KMS-11 (cell line): ENCODE data around the gene ZNF385D.

ENCODE experiments used
- H2AFZ ChIP-seq: fragments of 200-600 bp; sonication (generic); 2 replicates; pipeline ENCODE4 v1.6.1; 2016; ENCODE audit warnings: antibody characterized with exemption, mixed run types, low read depth
- H3K27ac ChIP-seq: fragments of 200-600 bp; sonication (generic); 2 replicates; pipeline ENCODE4 v1.6.1; 2016; ENCODE audit warnings: mild to moderate bottlenecking, mixed run types
- H3K27me3 ChIP-seq: fragments of 200-600 bp; sonication (generic); 2 replicates; pipeline ENCODE4 v1.6.1; 2017; ENCODE audit warnings: mild to moderate bottlenecking, low read depth, mixed run types, moderate library complexity; ENCODE audit not compliant: insufficient read depth
- H3K36me3 ChIP-seq: fragments of 200-600 bp; sonication (generic); 2 replicates; pipeline ENCODE4 v1.6.1; 2017; ENCODE audit warnings: mild to moderate bottlenecking, mixed run types; ENCODE audit not compliant: insufficient read depth
- H3K4me1 ChIP-seq: fragments of 200-600 bp; sonication (generic); 2 replicates; pipeline ENCODE4 v1.6.1; 2016; ENCODE audit warnings: mild to moderate bottlenecking, low read depth, mixed run types; ENCODE audit not compliant: poor library complexity, severe bottlenecking
- H3K4me2 ChIP-seq: fragments of 200-600 bp; sonication (generic); 2 replicates; pipeline ENCODE4 v1.7.0; 2016; ENCODE audit warnings: mild to moderate bottlenecking, mixed run types
- H3K4me3 ChIP-seq: fragments of 200-600 bp; sonication (generic); IDR thresholded peaks from 2 replicates; pipeline ENCODE4 v1.6.1; 2017; ENCODE audit warnings: low read depth, low read length, mixed read lengths; ENCODE audit not compliant: insufficient read depth
- H3K79me2 ChIP-seq: fragments of 200-600 bp; sonication (generic); 2 replicates; pipeline ENCODE4 v1.6.1; 2016; ENCODE audit warnings: low read depth, mixed run types; ENCODE audit not compliant: insufficient read depth
- H3K9ac ChIP-seq: fragments of 200-600 bp; sonication (generic); 2 replicates; pipeline ENCODE4 v1.6.1; 2016; ENCODE audit warnings: mild to moderate bottlenecking, mixed run types
- H4K20me1 ChIP-seq: fragments of 200-600 bp; sonication (generic); 2 replicates; pipeline ENCODE4 v1.6.1; 2016; ENCODE audit warnings: mild to moderate bottlenecking, mixed run types; ENCODE audit not compliant: insufficient read depth
- TF ChIP-seq, protein P1 (sequence below): fragments of 200-600 bp; sonication (generic); conservative IDR thresholded peaks from 2 replicates; pipeline ENCODE4 v1.6.1; 2017; ENCODE audit warnings: low read depth, mild to moderate bottlenecking, antibody characterized with exemption, low read length, moderate library complexity, mixed read lengths

The ZNF385D gene

DNA sequence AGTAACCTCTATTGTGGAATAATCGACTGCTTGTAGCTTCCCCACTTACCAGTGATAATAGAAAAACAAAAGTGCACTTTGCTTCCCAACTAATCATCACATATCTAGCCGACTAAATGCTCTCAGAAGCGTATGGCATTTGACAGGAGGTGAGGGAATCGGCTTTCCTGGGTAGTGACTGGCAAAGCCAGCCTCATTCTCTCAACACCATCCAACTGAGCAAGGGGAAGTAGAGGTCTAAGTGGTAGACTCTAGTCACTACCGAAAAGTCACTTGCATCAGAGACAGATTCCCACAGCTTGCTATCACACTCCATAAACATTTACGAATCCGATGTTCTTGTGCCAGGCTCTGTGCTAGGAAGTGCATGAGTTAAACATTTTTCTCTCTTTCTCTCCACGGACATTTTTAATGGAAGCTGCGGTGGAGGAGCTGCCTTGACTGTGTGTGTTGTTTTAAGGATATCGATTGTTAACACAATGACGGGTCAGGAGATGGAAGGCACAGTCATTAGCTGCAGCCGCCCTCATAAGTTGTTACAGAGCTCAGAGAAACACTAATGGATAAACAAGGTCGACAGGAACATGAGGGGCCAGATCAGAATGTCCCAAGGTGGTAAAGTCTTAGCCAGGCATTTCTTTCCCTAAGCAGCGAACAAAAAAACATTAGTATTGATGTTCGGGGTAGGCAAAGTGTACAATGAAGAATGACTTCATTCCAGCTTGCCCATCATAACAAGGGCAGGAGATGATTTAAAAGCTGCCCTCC lies 11.9 kb downstream of the ZNF385D start:
- Histone ChIP-seq H3K4me2 (no peak overlapping the region), H3K4me3 (no peak overlapping the region), H3K36me3 (no peaks in the 10 kb centered on the region), H3K9ac (no peak overlapping the region), H3K4me1 (no peaks in the 10 kb centered on the region), H4K20me1 (no peaks in the 10 kb centered on the region), H3K27me3 (no peaks in the 10 kb centered on the region), H3K79me2 (no peaks in the 10 kb centered on the region), H3K27ac (no peak overlapping the region), H2AFZ (no peak overlapping the region)
- TF ChIP-seq, protein P1, sequence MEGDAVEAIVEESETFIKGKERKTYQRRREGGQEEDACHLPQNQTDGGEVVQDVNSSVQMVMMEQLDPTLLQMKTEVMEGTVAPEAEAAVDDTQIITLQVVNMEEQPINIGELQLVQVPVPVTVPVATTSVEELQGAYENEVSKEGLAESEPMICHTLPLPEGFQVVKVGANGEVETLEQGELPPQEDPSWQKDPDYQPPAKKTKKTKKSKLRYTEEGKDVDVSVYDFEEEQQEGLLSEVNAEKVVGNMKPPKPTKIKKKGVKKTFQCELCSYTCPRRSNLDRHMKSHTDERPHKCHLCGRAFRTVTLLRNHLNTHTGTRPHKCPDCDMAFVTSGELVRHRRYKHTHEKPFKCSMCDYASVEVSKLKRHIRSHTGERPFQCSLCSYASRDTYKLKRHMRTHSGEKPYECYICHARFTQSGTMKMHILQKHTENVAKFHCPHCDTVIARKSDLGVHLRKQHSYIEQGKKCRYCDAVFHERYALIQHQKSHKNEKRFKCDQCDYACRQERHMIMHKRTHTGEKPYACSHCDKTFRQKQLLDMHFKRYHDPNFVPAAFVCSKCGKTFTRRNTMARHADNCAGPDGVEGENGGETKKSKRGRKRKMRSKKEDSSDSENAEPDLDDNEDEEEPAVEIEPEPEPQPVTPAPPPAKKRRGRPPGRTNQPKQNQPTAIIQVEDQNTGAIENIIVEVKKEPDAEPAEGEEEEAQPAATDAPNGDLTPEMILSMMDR = no peak

DNA sequence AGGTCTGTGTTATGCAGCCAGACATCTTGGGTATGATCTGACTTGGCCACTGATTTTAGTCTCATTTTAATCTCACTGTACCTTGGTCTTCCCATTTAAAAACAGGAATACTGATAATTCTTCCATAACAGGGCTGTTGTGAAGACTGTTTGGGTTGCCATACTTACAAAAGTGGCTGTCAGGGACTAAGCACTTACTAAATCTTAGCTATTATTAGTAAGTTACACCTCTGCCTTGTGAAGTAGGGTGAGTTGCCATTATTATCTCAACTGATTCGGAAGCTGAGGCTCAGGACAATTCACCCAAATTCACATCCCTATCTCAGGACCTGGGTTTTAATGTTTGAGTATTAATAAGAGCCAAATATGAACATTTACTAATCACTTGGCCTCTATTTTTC lies 12.7 kb downstream of the ZNF385D start:
- no peak overlapping the region for H2AFZ ChIP-seq
- H3K79me2 ChIP-seq = no peaks in the 10 kb centered on the region
- TF ChIP-seq, protein P1 = no peak
- H3K27ac ChIP-seq = no peak overlapping the region
- H3K4me3 ChIP-seq = no peak overlapping the region
- H4K20me1 ChIP-seq = no peaks in the 10 kb centered on the region
- no peak overlapping the region for H3K9ac ChIP-seq
- H3K4me2 ChIP-seq = no peak overlapping the region
- H3K4me1 ChIP-seq = no peaks in the 10 kb centered on the region
- no peaks in the 10 kb centered on the region for H3K27me3 ChIP-seq
- H3K36me3 ChIP-seq = no peaks in the 10 kb centered on the region

DNA sequence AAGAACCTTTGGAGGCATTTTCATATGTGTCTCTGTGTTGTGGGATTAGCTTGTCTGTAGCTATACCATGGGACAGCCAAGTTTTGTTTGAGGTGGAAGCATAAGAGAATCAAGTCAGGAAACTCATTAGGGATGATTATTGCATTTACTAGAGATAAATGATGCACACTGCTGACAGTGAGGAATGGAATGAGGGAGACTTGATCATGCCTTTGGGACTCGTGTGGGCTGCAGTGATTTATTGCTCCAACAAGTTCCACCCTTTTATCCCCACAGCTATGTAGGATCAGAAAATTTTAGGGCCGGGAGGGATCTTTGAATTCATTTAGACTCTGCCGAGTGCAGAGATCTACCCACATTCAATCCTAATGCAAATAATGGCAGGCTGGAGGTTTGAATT lies 16.3 kb downstream of the ZNF385D start:
- Histone ChIP-seq H3K79me2 (no peaks in the 10 kb centered on the region), H3K4me3 (no peak overlapping the region), H3K27me3 (no peaks in the 10 kb centered on the region), H4K20me1 (no peaks in the 10 kb centered on the region), H2AFZ (no peak overlapping the region), H3K36me3 (no peaks in the 10 kb centered on the region), H3K4me1 (no peaks in the 10 kb centered on the region), H3K27ac (no peak overlapping the region), H3K4me2 (no peak overlapping the region), H3K9ac (no peak overlapping the region)
- TF ChIP-seq, protein P1 = no peak

DNA sequence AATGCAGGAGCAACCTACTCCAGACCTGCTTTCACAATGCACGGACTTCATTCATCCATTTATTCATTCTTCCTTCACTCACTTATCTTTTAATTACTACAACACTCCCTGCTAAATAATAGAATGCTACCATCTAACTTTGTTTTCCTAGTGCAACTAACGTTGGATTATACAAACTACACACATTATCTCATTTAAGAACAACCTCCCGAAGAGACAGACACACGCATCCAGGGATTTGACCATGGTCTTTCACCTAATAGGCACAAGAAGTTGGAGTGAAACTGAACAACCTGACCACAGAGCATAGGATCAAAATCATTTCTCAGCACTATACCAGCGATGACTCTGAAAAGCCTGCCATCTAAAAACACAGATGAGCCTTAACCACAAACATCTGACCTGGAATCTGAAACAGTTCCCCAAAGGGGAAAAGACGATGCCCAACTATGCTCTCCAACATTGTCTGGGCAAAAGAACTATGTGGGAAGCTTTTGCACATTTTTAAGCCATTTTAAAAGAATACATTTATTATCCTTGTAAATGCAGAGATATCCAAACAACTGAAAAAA lies 21.0 kb downstream of the ZNF385D start:
- TF ChIP-seq, protein P1 = no peak
- Histone ChIP-seq H4K20me1 (no peaks in the 10 kb centered on the region), H3K4me3 (no peak overlapping the region), H3K27me3 (no peaks in the 10 kb centered on the region), H3K4me1 (no peaks in the 10 kb centered on the region), H3K9ac (no peak overlapping the region), H3K36me3 (no peaks in the 10 kb centered on the region), H3K27ac (no peak overlapping the region), H3K79me2 (no peaks in the 10 kb centered on the region), H2AFZ (no peak overlapping the region), H3K4me2 (no peak overlapping the region)
